G401 (cell line): ENCODE results near the gene TCHP. TPM values are rescaled to one million over a fixed set of nuclear protein-coding genes. Genes with fewer than 3 reads are reported as not detected.
"Not testable (repeated sequence)": the region's sequence is repeated elsewhere in the genome, so short reads cannot be mapped to it uniquely, and the experiment has no call there.

ENCODE experiments used
- DNase-seq: peaks from one replicate; pipeline ENCODE4 v3.0.0-alpha.2; 2015; ENCODE audit warnings: low spot score
- in situ Hi-C: cut with HindIII; loops from 2 replicates; pipeline ENCODE4 v1.10.0; 2016; ENCODE audit warnings: low sequenced_read_pairs, mixed read lengths
- total RNA-seq: library from RNA; depleted of rRNA; stranded (reverse); fragments of >200 nt; shearing (Covaris generic); gene quantifications from 2 replicates; pipeline ENCODE4 v1.2.3, GENCODE V29; 2014

Gene TCHP
- total RNA-seq, 1 experiment from 2014 or later: 38.3 TPM

GRCh38 chr12:109878247-109878625 is 21.8 kb upstream of the TCHP start:
- in situ Hi-C loops: no loop called here

GRCh38 chr12:109878749-109879148 is 21.3 kb upstream of the TCHP start:
- in situ Hi-C loops: no loop called here

More at GRCh38 chr12:109878247-109878625, 21.8 kb upstream of the TCHP start:
- no peak for DNase-seq

GRCh38 chr12:109879351-109880042 is 20.6 kb upstream of the TCHP start:
- peak; percentile 29 for DNase-seq
- in situ Hi-C loops: no loop called here

More at GRCh38 chr12:109878749-109879148, 21.3 kb upstream of the TCHP start:
- no peak for DNase-seq

GRCh38 chr12:109880043-109880931 is 19.8 kb upstream of the TCHP start, which contains the start of gene GLTP:
Gene GLTP, minus strand, starts transcription at chr12:109880541. Its CDS starts 167 bp downstream, at chr12:109880374.
- DNase-seq: peak; percentile 83
- in situ Hi-C loops: no loop called here

- in situ Hi-C loops: no loop called here
- no peak for DNase-seq
These were observed 19.1 kb upstream of the TCHP start for GRCh38 chr12:109880938-109881337.

GRCh38 chr12:109881752-109882151 is 18.3 kb upstream of the TCHP start:
- in situ Hi-C loops: no loop called here
- no peak for DNase-seq

GRCh38 chr12:109883461-109883860 is 16.6 kb upstream of the TCHP start:
- DNase-seq: no peak
- in situ Hi-C loops: no loop called here

GRCh38 chr12:109885616-109886015 is 14.5 kb upstream of the TCHP start:
- in situ Hi-C loops: no loop called here
- no peak for DNase-seq

GRCh38 chr12:109888179-109889020 is 11.7 kb upstream of the TCHP start:
- DNase-seq: no peak
- in situ Hi-C loops: no loop called here

- in situ Hi-C loops: no loop called here
These were observed 9.4 kb upstream of the TCHP start for GRCh38 chr12:109890620-109891170.

GRCh38 chr12:109891731-109892130 is 8.3 kb upstream of the TCHP start:
- in situ Hi-C loops, DNase-seq: not testable (repeated sequence)

More at GRCh38 chr12:109890620-109891170, 9.4 kb upstream of the TCHP start:
- DNase-seq: no peak

- no peak for DNase-seq
- in situ Hi-C loops: no loop called here
These were observed 7.8 kb upstream of the TCHP start for GRCh38 chr12:109892165-109892715.

GRCh38 chr12:109892748-109893147 is 7.3 kb upstream of the TCHP start:
- in situ Hi-C loops: no loop called here
- DNase-seq: no peak

- DNase-seq: no peak
- in situ Hi-C loops: no loop called here
These were observed 6.6 kb upstream of the TCHP start for GRCh38 chr12:109893261-109893995.

- DNase-seq: no peak
- in situ Hi-C loops: no loop called here
These were observed 5.1 kb upstream of the TCHP start for GRCh38 chr12:109894939-109895338.

GRCh38 chr12:109896188-109896587 is 3.9 kb upstream of the TCHP start:
- DNase-seq: no peak
- in situ Hi-C loops: no loop called here

GRCh38 chr12:109897029-109897428 is 3.0 kb upstream of the TCHP start:
- in situ Hi-C loops: no loop called here

GRCh38 chr12:109899345-109899744 is 729 bp upstream of the TCHP start:
- in situ Hi-C loops, DNase-seq: not testable (repeated sequence)

More at GRCh38 chr12:109897029-109897428, 3.0 kb upstream of the TCHP start:
- DNase-seq: no peak
